Fibroblast of lung (primary cell): Measurements from ENCODE around the gene BABAM2. TPM values are rescaled to one million over a fixed set of nuclear protein-coding genes. Genes with fewer than 3 reads are reported as not detected.

Experiments
- DNase-seq, 2 donors: peaks; one replicate each; pipeline versions ENCODE4 v3.0.0 to v3.0.0-alpha.2; 2010; ENCODE audit warnings: low read depth in 2 of 2
- H2AFZ ChIP-seq: 2 replicates; pipeline ENCODE4 v1.5.1; 2012; ENCODE audit warnings: low read length, control low read depth, inconsistent platforms
- H3K27ac ChIP-seq: 2 replicates; pipeline ENCODE4 v1.5.1; 2011; ENCODE audit warnings: low read length, control low read depth; ENCODE audit not compliant: insufficient read depth
- H3K27me3 ChIP-seq: 2 replicates; pipeline ENCODE4 v1.5.1; 2011; ENCODE audit warnings: mild to moderate bottlenecking, low read length; ENCODE audit not compliant: control insufficient read depth, insufficient read depth
- H3K36me3 ChIP-seq: 2 replicates; pipeline ENCODE4 v1.5.1; 2011; ENCODE audit warnings: low read length; ENCODE audit not compliant: control insufficient read depth, insufficient read depth
- H3K4me1 ChIP-seq: 2 replicates; pipeline ENCODE4 v1.5.1; 2011; ENCODE audit warnings: low read length; ENCODE audit not compliant: control insufficient read depth, insufficient read depth; ENCODE audit errors: extremely low read depth
- H3K4me2 ChIP-seq: 2 replicates; pipeline ENCODE4 v1.5.1; 2011; ENCODE audit warnings: low read length, control low read depth; ENCODE audit not compliant: insufficient read depth; ENCODE audit errors: extremely low read depth
- H3K4me3 ChIP-seq, 4 experiments: fragments of 200-600 bp in 1 of 4; sonication (generic) in 1 of 4; replicated peaks in 1 of 4; 2 replicates each; pipeline ENCODE4 v1.5.1; 2011 to 2016; ENCODE audit warnings: low read length in 4 of 4, low read depth in 3 of 4, mild to moderate bottlenecking in 3 of 4, control low read depth in 2 of 4, inconsistent platforms in 1 of 4, mixed read lengths in 1 of 4; ENCODE audit not compliant: insufficient read depth in 1 of 4; ENCODE audit errors: control extremely low read depth in 1 of 4
- H3K79me2 ChIP-seq: 2 replicates; pipeline ENCODE4 v1.5.1; 2012; ENCODE audit warnings: mild to moderate bottlenecking, low read length, inconsistent platforms; ENCODE audit not compliant: control insufficient read depth, insufficient read depth
- H3K9ac ChIP-seq: 2 replicates; pipeline ENCODE4 v1.5.1; 2011; ENCODE audit warnings: mild to moderate bottlenecking, low read length, control low read depth; ENCODE audit not compliant: insufficient read depth
- H3K9me3 ChIP-seq: 2 replicates; pipeline ENCODE4 v1.5.1; 2012; ENCODE audit warnings: low read depth, low read length; ENCODE audit not compliant: control insufficient read depth, insufficient read depth
- H4K20me1 ChIP-seq: 2 replicates; pipeline ENCODE4 v1.5.1; 2011; ENCODE audit warnings: low read length; ENCODE audit not compliant: control insufficient read depth, insufficient read depth; ENCODE audit errors: extremely low read depth
- EZH2 ChIP-seq: IDR thresholded peaks from 2 replicates; pipeline ENCODE4 v1.5.1; 2012; ENCODE audit warnings: low read length, control low read depth, mild to moderate bottlenecking; ENCODE audit errors: missing control alignments
- polyA plus RNA-seq, 2 donors: library from polyadenylated mRNA; depleted of rRNA in 1 of 2; stranded (reverse) in 1 of 2; unstranded in 1 of 2; fragments of >200 nt; gene quantifications; 2 replicates each; pipeline ENCODE4 v1.2.1, GENCODE V29; 2011 to 2012; ENCODE audit warnings: missing spikeins in 1 of 2
- total RNA-seq: library from RNA; depleted of rRNA; stranded (reverse); fragments of >200 nt; gene quantifications from 2 replicates; pipeline ENCODE4 v1.2.1, GENCODE V29; 2014
- TF ChIP-seq, protein P1 (sequence below), 2 donors: IDR thresholded peaks in 1 of 2; conservative IDR thresholded peaks in 1 of 2; 1 replicate in 1 of 2; 2 replicates in 1 of 2; pipeline ENCODE4 v1.5.1; 2011 to 2012; ENCODE audit warnings: low read length in 2 of 2, control low read depth in 1 of 2, inconsistent platforms in 1 of 2, low read depth in 1 of 2, mild to moderate bottlenecking in 1 of 2

Gene BABAM2
- total and polyA plus RNA-seq, 2 donors (not counting 1 experiment from before 2014, with no cell fraction given): 25.6 to 33.4 TPM

GRCh38 chr2:28380219-28380618 lies 489.7 kb downstream of the BABAM2 start:
- H3K4me1 ChIP-seq: no peaks in the 10 kb centered on the region
- DNase-seq: no peak
- H3K9me3 ChIP-seq: no peaks in the 10 kb centered on the region
- no peak overlapping the region for H3K27ac ChIP-seq
- no peak overlapping the region for H3K4me2 ChIP-seq
- H3K9ac ChIP-seq: no peak overlapping the region
- no peaks in the 10 kb centered on the region for H3K36me3 ChIP-seq
- H3K79me2 ChIP-seq: no peaks in the 10 kb centered on the region
- H2AFZ ChIP-seq: no peak overlapping the region
- H3K27me3 ChIP-seq: peaks cover 2% of the 10 kb centered on the region
- H4K20me1 ChIP-seq: no peaks in the 10 kb centered on the region
- no peak overlapping the region for H3K4me3 ChIP-seq
- TF ChIP-seq EZH2: no peak
- TF ChIP-seq, protein P1, sequence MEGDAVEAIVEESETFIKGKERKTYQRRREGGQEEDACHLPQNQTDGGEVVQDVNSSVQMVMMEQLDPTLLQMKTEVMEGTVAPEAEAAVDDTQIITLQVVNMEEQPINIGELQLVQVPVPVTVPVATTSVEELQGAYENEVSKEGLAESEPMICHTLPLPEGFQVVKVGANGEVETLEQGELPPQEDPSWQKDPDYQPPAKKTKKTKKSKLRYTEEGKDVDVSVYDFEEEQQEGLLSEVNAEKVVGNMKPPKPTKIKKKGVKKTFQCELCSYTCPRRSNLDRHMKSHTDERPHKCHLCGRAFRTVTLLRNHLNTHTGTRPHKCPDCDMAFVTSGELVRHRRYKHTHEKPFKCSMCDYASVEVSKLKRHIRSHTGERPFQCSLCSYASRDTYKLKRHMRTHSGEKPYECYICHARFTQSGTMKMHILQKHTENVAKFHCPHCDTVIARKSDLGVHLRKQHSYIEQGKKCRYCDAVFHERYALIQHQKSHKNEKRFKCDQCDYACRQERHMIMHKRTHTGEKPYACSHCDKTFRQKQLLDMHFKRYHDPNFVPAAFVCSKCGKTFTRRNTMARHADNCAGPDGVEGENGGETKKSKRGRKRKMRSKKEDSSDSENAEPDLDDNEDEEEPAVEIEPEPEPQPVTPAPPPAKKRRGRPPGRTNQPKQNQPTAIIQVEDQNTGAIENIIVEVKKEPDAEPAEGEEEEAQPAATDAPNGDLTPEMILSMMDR (conservative IDR thresholded peaks at IDR 0.05 in 1 of 2, IDR thresholded peaks at IDR 0.05 in 1 of 2; ENCODE audit: low read depth in 1 of 2, low read length in 2 of 2): no peak

DNA sequence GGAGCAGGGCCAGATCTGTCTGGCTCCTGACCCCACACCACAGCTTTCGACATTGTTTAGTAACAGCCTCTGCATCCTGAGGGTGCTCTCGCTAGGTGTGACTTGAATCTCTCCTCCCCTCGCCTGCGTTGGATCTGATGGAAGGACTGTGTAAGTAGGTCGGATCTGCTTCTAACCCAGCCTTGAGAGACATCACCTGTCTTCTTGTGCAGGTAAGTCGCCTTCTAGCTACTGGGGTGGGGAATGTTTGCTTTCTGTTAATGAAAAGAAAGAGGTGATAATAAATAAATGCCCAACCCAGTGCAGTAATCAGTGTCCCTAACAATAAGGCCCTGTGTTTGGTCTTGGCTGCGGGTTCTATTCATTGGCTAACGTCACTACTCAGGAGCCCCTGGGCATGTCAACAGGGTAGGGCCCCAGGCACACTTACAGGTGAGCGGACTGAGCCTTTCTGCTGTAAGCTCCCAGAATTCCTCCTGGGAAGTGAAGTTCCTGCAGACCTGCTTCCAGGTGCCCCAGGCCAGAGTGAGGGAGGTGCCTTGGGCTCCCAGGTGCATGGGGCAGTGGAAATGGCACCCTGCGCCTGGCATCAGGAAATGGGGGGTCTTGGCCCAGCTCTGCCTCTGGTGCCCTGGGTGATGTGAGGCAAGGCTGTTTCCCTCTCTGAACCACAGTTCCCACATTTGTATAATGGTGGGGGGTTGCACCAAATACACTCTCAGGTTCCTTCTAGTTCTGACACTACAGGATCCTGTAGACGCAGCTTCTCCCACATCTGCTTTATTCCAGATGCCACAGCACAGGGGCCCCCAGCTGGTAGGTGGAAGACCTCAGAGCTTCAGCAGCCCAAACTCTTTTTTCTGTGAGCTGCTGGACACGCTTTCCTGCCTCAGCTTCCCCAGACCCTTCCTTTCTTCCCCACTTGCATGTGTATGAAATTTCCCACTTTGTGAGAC lies 491.0 kb downstream of the BABAM2 start:
- H2AFZ ChIP-seq: no peak overlapping the region
- no peak overlapping the region for H3K4me3 ChIP-seq
- no peaks in the 10 kb centered on the region for H3K4me1 ChIP-seq
- TF ChIP-seq EZH2: no peak
- TF ChIP-seq, protein P1 (conservative IDR thresholded peaks at IDR 0.05 in 1 of 2, IDR thresholded peaks at IDR 0.05 in 1 of 2; ENCODE audit: low read depth in 1 of 2, low read length in 2 of 2): no peak
- no peaks in the 10 kb centered on the region for H4K20me1 ChIP-seq
- no peak overlapping the region for H3K9ac ChIP-seq
- no peaks in the 10 kb centered on the region for H3K9me3 ChIP-seq
- no peak overlapping the region for H3K27ac ChIP-seq
- no peak overlapping the region for H3K4me2 ChIP-seq
- H3K36me3 ChIP-seq: no peaks in the 10 kb centered on the region
- no peaks in the 10 kb centered on the region for H3K79me2 ChIP-seq
- DNase-seq: no peak
- peaks cover 2% of the 10 kb centered on the region for H3K27me3 ChIP-seq

GRCh38 chr2:28382755-28383154 lies 492.2 kb downstream of the BABAM2 start:
- no peak overlapping the region for H3K27ac ChIP-seq
- H3K9me3 ChIP-seq: no peaks in the 10 kb centered on the region
- no peaks in the 10 kb centered on the region for H4K20me1 ChIP-seq
- no peak for DNase-seq
- H3K4me2 ChIP-seq: no peak overlapping the region
- H3K79me2 ChIP-seq: no peaks in the 10 kb centered on the region
- peaks cover 2% of the 10 kb centered on the region for H3K27me3 ChIP-seq
- TF ChIP-seq, protein P1 (conservative IDR thresholded peaks at IDR 0.05 in 1 of 2, IDR thresholded peaks at IDR 0.05 in 1 of 2; ENCODE audit: low read depth in 1 of 2, low read length in 2 of 2): no peak
- TF ChIP-seq EZH2: no peak
- no peak overlapping the region for H2AFZ ChIP-seq
- H3K4me3 ChIP-seq: no peak overlapping the region
- peaks cover 1% of the 10 kb centered on the region for H3K4me1 ChIP-seq
- H3K36me3 ChIP-seq: no peaks in the 10 kb centered on the region
- no peak overlapping the region for H3K9ac ChIP-seq
